ENCODE measurements around the gene TMEM125. TPM values are rescaled to one million over a fixed set of nuclear protein-coding genes. Genes with fewer than 3 reads are reported as not detected.

TMEM125 gene
- total RNA-seq, 1 experiment from 2014 or later, result not detected

- in situ Hi-C loops (cut with HindIII; ENCODE audit: low pct_unique_long_range_greater_than_20kb, low sequenced_read_pairs), result no loop called here
- no peaks in the 10 kb centered on the region for H3K27me3 ChIP-seq (ENCODE audit: control insufficient read depth, insufficient read depth, low read length)
- intact Hi-C loops (cut with micrococcal nuclease; ENCODE audit: unreplicated experiment), result no loop called here
- ATAC-seq, result no peak
- H3K36me3 ChIP-seq (ENCODE audit: control insufficient read depth, insufficient read depth, low read length), result no peaks in the 10 kb centered on the region
- no peaks in the 10 kb centered on the region for H3K4me1 ChIP-seq (ENCODE audit: control insufficient read depth, insufficient read depth, low read length)
- no TSS peak for BruUV-seq (replicated peaks)
- TF ChIP-seq CTCF (IDR thresholded peaks at IDR 0.05) (no peak), SIN3A (IDR thresholded peaks at IDR 0.05; ENCODE audit: borderline replicate concordance, insufficient read depth, low read depth, low read length) (no peak), POLR2AphosphoS5 (IDR thresholded peaks at IDR 0.05; ENCODE audit: low read depth, low read length) (no peak), TCF7L2 (IDR thresholded peaks at IDR 0.05; ENCODE audit: low read depth, low read length) (no peak)
- TF ChIP-seq, protein P1, sequence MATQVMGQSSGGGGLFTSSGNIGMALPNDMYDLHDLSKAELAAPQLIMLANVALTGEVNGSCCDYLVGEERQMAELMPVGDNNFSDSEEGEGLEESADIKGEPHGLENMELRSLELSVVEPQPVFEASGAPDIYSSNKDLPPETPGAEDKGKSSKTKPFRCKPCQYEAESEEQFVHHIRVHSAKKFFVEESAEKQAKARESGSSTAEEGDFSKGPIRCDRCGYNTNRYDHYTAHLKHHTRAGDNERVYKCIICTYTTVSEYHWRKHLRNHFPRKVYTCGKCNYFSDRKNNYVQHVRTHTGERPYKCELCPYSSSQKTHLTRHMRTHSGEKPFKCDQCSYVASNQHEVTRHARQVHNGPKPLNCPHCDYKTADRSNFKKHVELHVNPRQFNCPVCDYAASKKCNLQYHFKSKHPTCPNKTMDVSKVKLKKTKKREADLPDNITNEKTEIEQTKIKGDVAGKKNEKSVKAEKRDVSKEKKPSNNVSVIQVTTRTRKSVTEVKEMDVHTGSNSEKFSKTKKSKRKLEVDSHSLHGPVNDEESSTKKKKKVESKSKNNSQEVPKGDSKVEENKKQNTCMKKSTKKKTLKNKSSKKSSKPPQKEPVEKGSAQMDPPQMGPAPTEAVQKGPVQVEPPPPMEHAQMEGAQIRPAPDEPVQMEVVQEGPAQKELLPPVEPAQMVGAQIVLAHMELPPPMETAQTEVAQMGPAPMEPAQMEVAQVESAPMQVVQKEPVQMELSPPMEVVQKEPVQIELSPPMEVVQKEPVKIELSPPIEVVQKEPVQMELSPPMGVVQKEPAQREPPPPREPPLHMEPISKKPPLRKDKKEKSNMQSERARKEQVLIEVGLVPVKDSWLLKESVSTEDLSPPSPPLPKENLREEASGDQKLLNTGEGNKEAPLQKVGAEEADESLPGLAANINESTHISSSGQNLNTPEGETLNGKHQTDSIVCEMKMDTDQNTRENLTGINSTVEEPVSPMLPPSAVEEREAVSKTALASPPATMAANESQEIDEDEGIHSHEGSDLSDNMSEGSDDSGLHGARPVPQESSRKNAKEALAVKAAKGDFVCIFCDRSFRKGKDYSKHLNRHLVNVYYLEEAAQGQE (IDR thresholded peaks at IDR 0.05; ENCODE audit: insufficient read depth in 1 of 2, low read depth in 2 of 2, low read length in 1 of 2), result no peak
- H3K4me3 ChIP-seq (ENCODE audit: low read depth in 2 of 2, low read length in 2 of 2), result no peak overlapping the region
- H3K9me3 ChIP-seq (ENCODE audit: control insufficient read depth, insufficient read depth, low read depth, low read length), result no peaks in the 10 kb centered on the region
- ChIA-PET POLR2A (no interaction called here), CTCF (no interaction called here)
- H3K27ac ChIP-seq (ENCODE audit: low read length), result no peak overlapping the region
- DNase-seq (ENCODE audit: low read depth, low spot score), result no peak
Measured at GRCh38 chr1:43296207-43296606, 26.4 kb downstream of the TMEM125 start.

DNA sequence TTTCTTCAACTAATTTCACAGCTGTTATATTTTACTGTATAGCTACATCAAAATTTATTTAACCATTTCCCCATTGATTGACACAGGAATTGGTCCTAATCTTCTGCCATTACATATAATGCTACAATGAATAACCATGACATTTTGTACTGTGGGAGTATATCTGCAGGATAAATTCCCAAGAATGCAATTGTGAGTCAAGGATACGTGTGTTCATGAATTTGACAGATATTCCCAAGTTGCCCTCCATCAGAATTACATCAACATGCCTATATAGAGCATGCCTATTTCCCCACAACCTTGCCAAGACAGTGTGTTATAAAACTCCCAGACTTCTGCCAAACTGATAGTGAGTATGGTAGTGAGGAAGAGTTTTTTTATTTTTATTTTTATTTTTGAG, 28.3 kb downstream of the TMEM125 start:
- in situ Hi-C loops (cut with HindIII; ENCODE audit: low pct_unique_long_range_greater_than_20kb, low sequenced_read_pairs), result no loop called here
- ATAC-seq (no peak), DNase-seq (ENCODE audit: low read depth, low spot score) (no peak)
- Histone ChIP-seq H3K4me3 (ENCODE audit: low read depth in 2 of 2, low read length in 2 of 2) (no peak overlapping the region), H3K36me3 (ENCODE audit: control insufficient read depth, insufficient read depth, low read length) (no peaks in the 10 kb centered on the region), H3K9me3 (ENCODE audit: control insufficient read depth, insufficient read depth, low read depth, low read length) (no peaks in the 10 kb centered on the region), H3K4me1 (ENCODE audit: control insufficient read depth, insufficient read depth, low read length) (no peaks in the 10 kb centered on the region), H3K27me3 (ENCODE audit: control insufficient read depth, insufficient read depth, low read length) (no peaks in the 10 kb centered on the region), H3K27ac (ENCODE audit: low read length) (no peak overlapping the region)
- BruUV-seq (replicated peaks), result no TSS peak
- TF ChIP-seq SIN3A (IDR thresholded peaks at IDR 0.05; ENCODE audit: borderline replicate concordance, insufficient read depth, low read depth, low read length) (no peak), POLR2AphosphoS5 (IDR thresholded peaks at IDR 0.05; ENCODE audit: low read depth, low read length) (no peak), CTCF (IDR thresholded peaks at IDR 0.05) (no peak), TCF7L2 (IDR thresholded peaks at IDR 0.05; ENCODE audit: low read depth, low read length) (no peak)
- TF ChIP-seq, protein P1 (IDR thresholded peaks at IDR 0.05; ENCODE audit: insufficient read depth in 1 of 2, low read depth in 2 of 2, low read length in 1 of 2), result no peak
- ChIA-PET POLR2A (no interaction called here), CTCF (no interaction called here)
- intact Hi-C loops (cut with micrococcal nuclease; ENCODE audit: unreplicated experiment), result no loop called here
